Esophagus muscularis mucosa (tissue), 4 donors: Measurements from ENCODE around the gene ARHGDIG.

Experiments
- CTCF ChIP-seq, 3 experiments: fragments of 200-600 bp in 2 of 3; fragments of 450-650 bp in 1 of 3; sonication (generic) in 2 of 3; IDR thresholded peaks; one replicate each; pipeline ENCODE4 v1.5.1; 2017 to 2019; ENCODE audit warnings: antibody characterized with exemption in 3 of 3, mild to moderate bottlenecking in 2 of 3, moderate library complexity in 1 of 3
- EP300 ChIP-seq: sonication (generic); formaldehyde crosslinking; IDR thresholded peaks from one replicate; pipeline ENCODE4 v1.6.1; 2017; ENCODE audit warnings: antibody characterized with exemption
- POLR2AphosphoS5 ChIP-seq, 2 donors: sonication (generic); formaldehyde crosslinking; IDR thresholded peaks; one replicate each; pipeline ENCODE4 v1.6.1; 2017; ENCODE audit warnings: antibody characterized with exemption in 2 of 2

DNA sequence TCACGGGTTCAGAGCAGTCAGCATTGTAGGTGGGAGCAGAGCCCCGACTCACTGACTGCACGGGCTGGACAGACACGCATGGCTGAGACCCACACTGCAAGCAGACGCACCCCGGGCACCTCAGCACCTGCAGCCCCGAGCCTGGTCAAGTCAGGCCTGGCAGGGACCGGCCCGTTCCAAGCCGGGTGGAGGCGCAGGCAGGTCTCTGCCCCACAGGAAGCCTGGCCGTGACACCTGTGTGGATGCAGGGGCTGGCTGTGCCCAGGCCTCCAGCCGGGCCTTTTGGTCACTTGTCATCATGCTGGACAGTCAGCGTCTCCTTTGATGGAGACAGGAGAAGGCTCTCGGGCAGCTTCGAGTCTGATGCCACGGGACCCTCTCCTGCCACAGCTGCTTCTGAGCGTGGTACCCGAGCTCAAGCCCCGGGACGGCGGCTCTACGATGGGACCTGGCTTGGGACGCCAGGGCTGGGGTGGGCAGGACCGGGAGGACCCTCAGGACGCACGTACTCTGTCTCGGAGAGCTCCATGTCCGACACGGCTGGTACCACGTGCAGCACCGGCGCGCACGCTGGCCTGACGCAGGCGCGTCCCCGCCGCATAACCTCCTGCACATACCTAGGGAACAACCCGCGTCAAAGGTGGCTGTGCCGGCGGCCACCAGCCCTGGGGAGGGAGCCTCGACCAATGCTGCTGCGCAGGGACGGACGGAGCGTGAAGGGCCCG, 10.5 kb downstream of the ARHGDIG start:
- TF ChIP-seq CTCF (IDR thresholded peaks at IDR 0.05) (no peak), EP300 (no peak), POLR2AphosphoS5 (IDR thresholded peaks at IDR 0.05) (no peak)
